ENCODE measurements around the gene LRP4.
A peak's percentile ranks its signal among the peaks of the same experiment; 100 is the strongest.

LRP4 gene

GRCh38 chr11:46918788-46919513, 601 bp upstream of the LRP4 start:
- no peaks in the 10 kb centered on the region for H3K9me2 ChIP-seq (replicated peaks; ENCODE audit: low read depth, low read length)
- TF ChIP-seq CTCF (conservative IDR thresholded peaks at IDR 0.05; ENCODE audit: low read length) (no peak), EZH2phosphoT487 (IDR thresholded peaks at IDR 0.05; ENCODE audit: borderline replicate concordance) (no peak)
- peak overlapping the region; percentile 79 for H3K4me2 ChIP-seq (ENCODE audit: low read depth, low read length, poor library complexity, severe bottlenecking)
- peaks cover 38% of the 10 kb centered on the region for H3K4me1 ChIP-seq (ENCODE audit: insufficient read depth, low read length, poor library complexity, severe bottlenecking)
- H2AFZ ChIP-seq (ENCODE audit: low read length) = no peak overlapping the region; the same call in 1 of the 2 replicates
- H3K36me3 ChIP-seq (ENCODE audit: insufficient read depth, low read length) = no peaks in the 10 kb centered on the region
- H4K20me1 ChIP-seq (ENCODE audit: insufficient read depth, low read length, poor library complexity, severe bottlenecking) = no peaks in the 10 kb centered on the region
- H3K4me3 ChIP-seq (ENCODE audit: low read length, poor library complexity, severe bottlenecking) = peak overlapping the region; percentile 78
- peaks cover 8% of the 10 kb centered on the region for H3K27me3 ChIP-seq (ENCODE audit: insufficient read depth, low read length, poor library complexity, severe bottlenecking)
- 0 out of 2 replicates have a peak, but pooled peaks cover 4% of the 10 kb centered on the region for H3F3A ChIP-seq (ENCODE audit: low read depth)
- H3K9ac ChIP-seq (ENCODE audit: low read depth, low read length, poor library complexity, severe bottlenecking) = peak overlapping the region; percentile 41
- no peaks in the 10 kb centered on the region for H3K79me2 ChIP-seq (ENCODE audit: insufficient read depth, low read length)
- no peaks in the 10 kb centered on the region for H3K9me3 ChIP-seq (ENCODE audit: insufficient read depth, low read depth, low read length)

DNA sequence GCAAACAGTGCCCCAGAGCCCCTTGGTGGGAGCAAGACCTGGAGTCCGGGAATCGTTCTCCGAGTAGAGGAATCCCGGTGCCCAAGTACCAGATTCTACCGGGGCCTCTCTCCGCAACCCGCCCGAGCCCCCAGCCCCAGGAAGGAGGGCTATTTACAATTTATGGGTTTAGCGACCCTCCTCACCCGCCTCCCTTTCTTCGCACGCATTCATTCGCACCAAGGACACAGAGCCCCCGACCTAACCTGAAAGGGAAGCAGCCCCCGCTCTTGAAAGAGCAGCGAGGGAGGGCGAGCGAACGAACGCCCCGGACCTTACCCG, 628 bp downstream of the LRP4 start:
- TF ChIP-seq CTCF (conservative IDR thresholded peaks at IDR 0.05; ENCODE audit: low read length) (no peak), EZH2phosphoT487 (IDR thresholded peaks at IDR 0.05; ENCODE audit: borderline replicate concordance) (no peak)
- H4K20me1 ChIP-seq (ENCODE audit: insufficient read depth, low read length, poor library complexity, severe bottlenecking) = no peaks in the 10 kb centered on the region
- H3K9ac ChIP-seq (ENCODE audit: low read depth, low read length, poor library complexity, severe bottlenecking) = peak overlapping the region; percentile 69
- peak overlapping the region; percentile 78 for H3K4me3 ChIP-seq (ENCODE audit: low read length, poor library complexity, severe bottlenecking)
- H3K4me1 ChIP-seq (ENCODE audit: insufficient read depth, low read length, poor library complexity, severe bottlenecking) = peaks cover 44% of the 10 kb centered on the region
- H3K4me2 ChIP-seq (ENCODE audit: low read depth, low read length, poor library complexity, severe bottlenecking) = peak overlapping the region; percentile 94
- peaks cover 8% of the 10 kb centered on the region for H3K27me3 ChIP-seq (ENCODE audit: insufficient read depth, low read length, poor library complexity, severe bottlenecking)
- no peaks in the 10 kb centered on the region for H3K9me3 ChIP-seq (ENCODE audit: insufficient read depth, low read depth, low read length)
- no peaks in the 10 kb centered on the region for H3K79me2 ChIP-seq (ENCODE audit: insufficient read depth, low read length)
- H3K36me3 ChIP-seq (ENCODE audit: insufficient read depth, low read length) = no peaks in the 10 kb centered on the region
- H3K9me2 ChIP-seq (replicated peaks; ENCODE audit: low read depth, low read length) = no peaks in the 10 kb centered on the region
- H3F3A ChIP-seq (ENCODE audit: low read depth) = 0 out of 2 replicates have a peak, but pooled peaks cover 4% of the 10 kb centered on the region
- peak overlapping the region; percentile 80 for H2AFZ ChIP-seq (ENCODE audit: low read length)

DNA sequence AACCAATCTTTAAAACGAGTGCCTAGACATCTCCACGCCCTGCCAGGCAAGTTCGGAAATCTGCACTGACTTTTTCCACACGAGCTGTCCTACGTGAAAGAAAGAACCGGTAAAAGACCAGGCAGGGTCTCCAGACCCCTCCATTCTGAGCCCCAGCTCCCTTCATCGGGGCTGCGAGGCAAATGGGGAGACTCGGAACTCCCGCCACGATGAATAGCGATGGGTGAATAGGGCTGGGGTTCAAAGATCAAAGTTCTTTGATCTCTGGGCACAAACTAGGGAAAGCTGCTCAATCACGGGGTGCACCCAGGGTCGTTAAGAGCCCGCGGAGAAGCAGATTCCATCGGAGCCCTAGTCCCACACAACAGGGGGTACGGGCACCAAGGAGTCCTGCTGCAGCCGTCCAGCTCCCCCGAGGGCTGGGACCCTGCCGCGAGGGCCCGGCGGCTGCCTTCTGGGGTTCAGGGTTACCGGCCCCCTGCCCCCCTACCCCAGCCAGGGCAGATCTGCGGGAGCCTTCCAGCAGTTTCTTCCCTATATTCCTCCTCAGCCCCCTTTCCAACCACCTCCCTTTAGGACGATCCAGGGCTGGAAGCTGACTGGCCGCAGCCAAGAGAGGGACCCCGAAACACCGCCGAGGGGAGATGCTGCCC, 1.1 kb downstream of the LRP4 start:
- Histone ChIP-seq H3K36me3 (ENCODE audit: insufficient read depth, low read length) (no peaks in the 10 kb centered on the region), H3K4me1 (ENCODE audit: insufficient read depth, low read length, poor library complexity, severe bottlenecking) (peaks cover 48% of the 10 kb centered on the region), H3K79me2 (ENCODE audit: insufficient read depth, low read length) (no peaks in the 10 kb centered on the region), H3K9me2 (replicated peaks; ENCODE audit: low read depth, low read length) (no peaks in the 10 kb centered on the region), H3K4me3 (ENCODE audit: low read length, poor library complexity, severe bottlenecking) (peak overlapping the region; percentile 78), H3K9me3 (ENCODE audit: insufficient read depth, low read depth, low read length) (no peaks in the 10 kb centered on the region), H3K27me3 (ENCODE audit: insufficient read depth, low read length, poor library complexity, severe bottlenecking) (peaks cover 8% of the 10 kb centered on the region), H2AFZ (ENCODE audit: low read length) (peak overlapping the region; percentile 80), H3K4me2 (ENCODE audit: low read depth, low read length, poor library complexity, severe bottlenecking) (peak overlapping the region; percentile 94), H3K9ac (ENCODE audit: low read depth, low read length, poor library complexity, severe bottlenecking) (peak overlapping the region; percentile 69), H4K20me1 (ENCODE audit: insufficient read depth, low read length, poor library complexity, severe bottlenecking) (no peaks in the 10 kb centered on the region), H3F3A (ENCODE audit: low read depth) (0 out of 2 replicates have a peak, but pooled peaks cover 4% of the 10 kb centered on the region)
- TF ChIP-seq CTCF (conservative IDR thresholded peaks at IDR 0.05; ENCODE audit: low read length) (no peak), EZH2phosphoT487 (IDR thresholded peaks at IDR 0.05; ENCODE audit: borderline replicate concordance) (no peak)

Measured in Loucy (cell line).